Duodenal mucosa (tissue), 2 donors: ENCODE results near the gene C12orf57.

Source experiments
- H3K27ac ChIP-seq: one replicate; pipeline ENCODE4 v1.7.0; 2013; ENCODE audit warnings: low read depth, low read length
- H3K27me3 ChIP-seq, 2 donors: one replicate each; pipeline ENCODE4 v1.7.0; 2013; ENCODE audit warnings: low read length in 2 of 2, control low read depth in 1 of 2; ENCODE audit not compliant: insufficient read depth in 2 of 2, control insufficient read depth in 1 of 2
- H3K36me3 ChIP-seq, 2 donors: one replicate each; pipeline ENCODE4 v1.7.0; 2013; ENCODE audit warnings: low read length in 2 of 2, control low read depth in 1 of 2; ENCODE audit not compliant: insufficient read depth in 2 of 2, control insufficient read depth in 1 of 2
- H3K4me1 ChIP-seq, 2 donors: one replicate each; pipeline ENCODE4 v1.7.0; 2013; ENCODE audit warnings: low read length in 2 of 2, control low read depth in 1 of 2; ENCODE audit not compliant: insufficient read depth in 2 of 2, control insufficient read depth in 1 of 2
- H3K4me3 ChIP-seq, 2 donors: one replicate each; pipeline ENCODE4 v1.7.0; 2013; ENCODE audit warnings: low read length in 2 of 2, low read depth in 1 of 2
- H3K9ac ChIP-seq, 2 donors: one replicate each; pipeline ENCODE4 v1.7.0; 2013; ENCODE audit warnings: low read length in 2 of 2, low read depth in 1 of 2
- H3K9me3 ChIP-seq, 2 donors: one replicate each; pipeline ENCODE4 v1.7.0; 2013; ENCODE audit warnings: low read length in 2 of 2, control low read depth in 1 of 2; ENCODE audit not compliant: control insufficient read depth in 1 of 2

Gene C12orf57

DNA sequence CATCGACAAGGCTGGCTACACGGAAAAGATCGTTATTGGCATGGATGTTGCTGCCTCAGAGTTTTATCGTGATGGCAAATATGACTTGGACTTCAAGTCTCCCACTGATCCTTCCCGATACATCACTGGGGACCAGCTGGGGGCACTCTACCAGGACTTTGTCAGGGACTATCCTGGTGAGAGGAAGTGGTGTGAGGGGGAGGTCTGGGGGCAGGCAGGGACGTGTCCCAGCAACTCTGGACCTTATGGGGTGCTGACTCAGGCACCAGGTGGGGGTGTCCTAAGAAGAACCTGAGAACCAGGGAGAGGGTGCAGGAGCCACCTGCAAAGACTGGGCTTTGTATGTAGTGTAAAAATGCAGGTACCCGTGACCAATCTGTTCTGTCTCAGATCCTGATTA is 24.2 kb upstream of the C12orf57 start:
- H3K36me3 ChIP-seq, result peaks cover 0 to 5% of the 10 kb centered on the region in 2 donors
- no peak overlapping the region for H3K9ac ChIP-seq
- no peaks in the 10 kb centered on the region for H3K9me3 ChIP-seq
- H3K4me3 ChIP-seq, result no peak overlapping the region
- no peak overlapping the region for H3K27ac ChIP-seq
- no peaks in the 10 kb centered on the region for H3K27me3 ChIP-seq
- peaks cover 10 to 18% of the 10 kb centered on the region in 2 donors for H3K4me1 ChIP-seq

DNA sequence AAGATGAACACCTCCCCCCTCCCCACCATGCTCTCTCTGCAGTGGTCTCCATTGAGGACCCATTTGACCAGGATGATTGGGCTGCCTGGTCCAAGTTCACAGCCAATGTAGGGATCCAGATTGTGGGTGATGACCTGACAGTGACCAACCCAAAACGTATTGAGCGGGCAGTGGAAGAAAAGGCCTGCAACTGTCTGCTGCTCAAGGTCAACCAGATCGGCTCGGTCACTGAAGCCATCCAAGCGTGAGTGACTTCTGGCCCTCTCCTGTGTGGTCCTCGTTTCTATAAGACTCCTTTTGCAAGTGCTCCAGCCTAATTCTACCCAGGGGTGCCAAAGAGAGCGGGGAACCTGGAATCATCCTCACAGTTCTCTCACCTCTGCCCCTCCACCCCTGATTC is 22.3 kb upstream of the C12orf57 start:
- Histone ChIP-seq H3K4me3 (no peak overlapping the region), H3K27ac (no peak overlapping the region), H3K9me3 (no peaks in the 10 kb centered on the region), H3K9ac (no peak overlapping the region), H3K36me3 (peaks cover 0 to 5% of the 10 kb centered on the region in 2 donors), H3K4me1 (peaks cover 21 to 27% of the 10 kb centered on the region in 2 donors), H3K27me3 (no peaks in the 10 kb centered on the region)

DNA sequence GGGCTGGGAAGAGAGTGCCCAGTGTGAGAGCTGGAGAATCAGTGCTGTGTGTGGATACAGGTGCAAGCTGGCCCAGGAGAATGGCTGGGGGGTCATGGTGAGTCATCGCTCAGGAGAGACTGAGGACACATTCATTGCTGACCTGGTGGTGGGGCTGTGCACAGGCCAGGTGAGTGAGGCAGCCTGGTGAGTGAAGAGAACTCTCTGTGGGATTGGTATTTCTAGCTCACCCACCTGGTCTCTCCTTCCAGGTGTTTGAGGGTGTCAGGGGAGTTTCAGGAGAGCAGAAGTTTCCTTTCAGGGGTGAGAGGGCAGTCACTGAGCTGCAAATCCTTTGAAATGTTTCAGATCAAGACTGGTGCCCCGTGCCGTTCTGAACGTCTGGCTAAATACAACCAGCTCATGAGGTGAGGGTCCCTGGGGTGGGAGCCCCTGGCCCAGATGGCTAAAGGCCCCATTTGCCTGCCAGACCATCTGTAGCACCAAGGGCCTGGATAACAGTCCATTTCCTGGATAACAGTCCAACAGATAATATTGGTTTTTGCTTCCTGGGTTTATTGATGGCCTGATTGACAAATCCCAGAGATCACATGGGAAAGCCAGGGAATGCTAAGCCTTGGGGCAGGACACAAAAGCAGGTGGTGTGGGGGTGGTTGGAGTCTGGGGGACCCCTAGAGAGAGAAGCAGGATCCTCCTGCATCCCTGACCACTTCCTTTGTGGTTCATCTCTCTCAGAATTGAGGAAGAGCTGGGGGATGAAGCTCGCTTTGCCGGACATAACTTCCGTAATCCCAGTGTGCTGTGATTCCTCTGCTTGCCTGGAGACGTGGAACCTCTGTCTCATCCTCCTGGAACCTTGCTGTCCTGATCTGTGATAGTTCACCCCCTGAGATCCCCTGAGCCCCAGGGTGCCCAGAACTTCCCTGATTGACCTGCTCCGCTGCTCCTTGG is 21.6 kb upstream of the C12orf57 start:
- H3K9ac ChIP-seq, result no peak overlapping the region
- peaks cover 28 to 34% of the 10 kb centered on the region in 2 donors for H3K4me1 ChIP-seq
- no peak overlapping the region for H3K27ac ChIP-seq

DNA sequence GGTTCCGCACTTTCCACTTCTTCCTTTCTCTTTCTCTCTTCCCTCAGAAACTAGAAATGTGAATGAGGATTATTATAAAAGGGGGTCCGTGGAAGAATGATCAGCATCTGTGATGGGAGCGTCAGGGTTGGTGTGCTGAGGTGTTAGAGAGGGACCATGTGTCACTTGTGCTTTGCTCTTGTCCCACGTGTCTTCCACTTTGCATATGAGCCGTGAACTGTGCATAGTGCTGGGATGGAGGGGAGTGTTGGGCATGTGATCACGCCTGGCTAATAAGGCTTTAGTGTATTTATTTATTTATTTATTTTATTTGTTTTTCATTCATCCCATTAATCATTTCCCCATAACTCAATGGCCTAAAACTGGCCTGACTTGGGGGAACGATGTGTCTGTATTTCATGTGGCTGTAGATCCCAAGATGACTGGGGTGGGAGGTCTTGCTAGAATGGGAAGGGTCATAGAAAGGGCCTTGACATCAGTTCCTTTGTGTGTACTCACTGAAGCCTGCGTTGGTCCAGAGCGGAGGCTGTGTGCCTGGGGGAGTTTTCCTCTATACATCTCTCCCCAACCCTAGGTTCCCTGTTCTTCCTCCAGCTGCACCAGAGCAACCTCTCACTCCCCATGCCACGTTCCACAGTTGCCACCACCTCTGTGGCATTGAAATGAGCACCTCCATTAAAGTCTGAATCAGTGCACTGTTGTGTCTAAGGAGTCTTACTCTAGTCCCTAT is 20.7 kb upstream of the C12orf57 start:
- no peaks in the 10 kb centered on the region for H3K9me3 ChIP-seq
- H3K27ac ChIP-seq, result no peak overlapping the region
- peaks cover 0 to 5% of the 10 kb centered on the region in 2 donors for H3K36me3 ChIP-seq
- no peaks in the 10 kb centered on the region for H3K27me3 ChIP-seq
- no peak overlapping the region for H3K9ac ChIP-seq
- peaks cover 28 to 35% of the 10 kb centered on the region in 2 donors for H3K4me1 ChIP-seq
- peak overlapping the region in 1 of 2 donors; percentile 5 for H3K4me3 ChIP-seq

More for the DNA sequence above, 21.6 kb upstream of the C12orf57 start:
- Histone ChIP-seq H3K4me3 (peak overlapping the region in 1 of 2 donors; percentile 5), H3K27me3 (no peaks in the 10 kb centered on the region), H3K36me3 (peaks cover 0 to 5% of the 10 kb centered on the region in 2 donors), H3K9me3 (no peaks in the 10 kb centered on the region)

DNA sequence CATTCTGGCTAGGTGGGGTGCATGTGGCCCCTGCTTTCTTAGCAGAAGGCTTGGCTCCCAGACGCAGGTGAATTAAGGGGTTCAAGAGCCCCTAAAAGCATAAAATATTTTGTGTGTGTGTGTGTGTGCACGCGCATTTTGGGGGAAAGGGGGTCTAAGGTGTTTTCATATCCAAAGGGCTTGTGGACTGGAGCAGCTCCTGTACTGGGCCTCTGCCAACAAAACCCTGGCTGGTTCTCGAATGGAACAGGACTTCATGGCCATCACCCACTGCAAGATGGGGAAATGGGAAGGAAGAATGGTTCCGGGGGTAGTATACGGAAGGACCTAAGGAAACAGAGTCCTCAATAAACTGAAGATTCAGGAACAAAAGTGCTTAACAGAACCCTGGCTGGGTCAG is 20.0 kb upstream of the C12orf57 start:
- H3K9ac ChIP-seq, result peak overlapping the region in 1 of 2 donors; percentile 78
- peaks cover 30 to 37% of the 10 kb centered on the region in 2 donors for H3K4me1 ChIP-seq
- no peak overlapping the region for H3K27ac ChIP-seq
- H3K27me3 ChIP-seq, result no peaks in the 10 kb centered on the region
- no peaks in the 10 kb centered on the region for H3K9me3 ChIP-seq
- peaks cover 0 to 5% of the 10 kb centered on the region in 2 donors for H3K36me3 ChIP-seq
- no peak overlapping the region for H3K4me3 ChIP-seq

DNA sequence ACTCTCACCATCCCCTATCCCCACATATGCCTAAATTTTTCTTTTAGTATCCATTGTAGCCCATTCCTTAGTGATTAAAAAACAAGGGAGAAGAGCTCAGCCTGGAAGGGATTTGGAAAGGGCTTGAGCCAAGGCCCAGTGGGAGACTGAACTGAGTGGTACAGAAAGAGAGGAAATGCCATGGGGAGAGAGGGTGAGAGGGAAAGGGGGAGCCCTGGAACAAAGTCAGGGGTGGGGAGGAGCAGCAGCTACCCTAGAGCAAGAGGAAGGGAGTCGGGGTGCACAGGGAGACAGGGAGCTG is 18.6 kb upstream of the C12orf57 start:
- no peaks in the 10 kb centered on the region for H3K27me3 ChIP-seq
- peak overlapping the region; percentile 55 to 78 for H3K9ac ChIP-seq
- peak overlapping the region in 1 of 2 donors; percentile 46 for H3K4me3 ChIP-seq
- no peaks in the 10 kb centered on the region for H3K36me3 ChIP-seq
- H3K4me1 ChIP-seq, result peaks cover 43 to 51% of the 10 kb centered on the region in 2 donors
- peak overlapping the region; percentile 77 for H3K27ac ChIP-seq
- H3K9me3 ChIP-seq, result no peaks in the 10 kb centered on the region

DNA sequence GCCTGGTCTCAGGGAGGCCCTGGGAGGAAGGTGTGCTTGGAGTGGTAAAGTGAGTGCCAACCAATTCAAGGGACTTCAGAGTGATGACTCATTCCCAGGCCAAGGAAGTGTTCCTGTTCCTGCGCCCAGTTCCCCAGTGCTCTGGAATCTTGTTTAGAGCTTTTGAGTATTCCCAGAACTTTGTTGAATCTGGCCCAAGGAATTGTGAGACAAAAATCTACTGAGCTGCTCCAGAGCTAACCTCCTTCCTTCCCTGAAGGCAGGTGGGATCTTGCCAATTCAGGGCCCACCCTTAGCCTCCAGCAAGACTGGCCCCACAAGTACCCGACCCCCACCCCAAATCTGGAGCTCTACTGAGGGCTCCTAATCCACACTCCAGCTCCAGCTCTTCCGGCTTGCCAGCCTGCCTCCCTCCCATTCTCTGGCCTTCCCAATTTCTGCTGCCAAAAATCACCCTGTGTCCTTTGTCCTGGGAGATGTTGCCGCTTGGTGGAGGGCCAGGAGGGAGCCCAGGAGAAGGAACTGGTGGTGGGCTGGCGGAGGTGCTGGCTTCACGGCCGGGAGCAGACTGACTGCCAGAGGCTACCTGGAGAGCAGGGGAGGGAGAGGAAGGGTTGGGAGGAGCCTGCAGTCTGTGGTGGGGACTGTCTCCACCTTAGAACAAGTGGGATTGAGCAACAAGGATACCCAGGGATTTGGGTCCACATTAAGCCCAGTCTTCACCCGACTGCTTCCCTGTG is 18.1 kb upstream of the C12orf57 start:
- no peaks in the 10 kb centered on the region for H3K36me3 ChIP-seq
- H3K27me3 ChIP-seq, result no peaks in the 10 kb centered on the region
- peak overlapping the region; percentile 77 for H3K27ac ChIP-seq
- H3K9me3 ChIP-seq, result no peaks in the 10 kb centered on the region
- H3K9ac ChIP-seq, result peak overlapping the region; percentile 55 to 78
- H3K4me1 ChIP-seq, result peaks cover 45 to 53% of the 10 kb centered on the region in 2 donors
- H3K4me3 ChIP-seq, result peak overlapping the region; percentile 46 to 52

DNA sequence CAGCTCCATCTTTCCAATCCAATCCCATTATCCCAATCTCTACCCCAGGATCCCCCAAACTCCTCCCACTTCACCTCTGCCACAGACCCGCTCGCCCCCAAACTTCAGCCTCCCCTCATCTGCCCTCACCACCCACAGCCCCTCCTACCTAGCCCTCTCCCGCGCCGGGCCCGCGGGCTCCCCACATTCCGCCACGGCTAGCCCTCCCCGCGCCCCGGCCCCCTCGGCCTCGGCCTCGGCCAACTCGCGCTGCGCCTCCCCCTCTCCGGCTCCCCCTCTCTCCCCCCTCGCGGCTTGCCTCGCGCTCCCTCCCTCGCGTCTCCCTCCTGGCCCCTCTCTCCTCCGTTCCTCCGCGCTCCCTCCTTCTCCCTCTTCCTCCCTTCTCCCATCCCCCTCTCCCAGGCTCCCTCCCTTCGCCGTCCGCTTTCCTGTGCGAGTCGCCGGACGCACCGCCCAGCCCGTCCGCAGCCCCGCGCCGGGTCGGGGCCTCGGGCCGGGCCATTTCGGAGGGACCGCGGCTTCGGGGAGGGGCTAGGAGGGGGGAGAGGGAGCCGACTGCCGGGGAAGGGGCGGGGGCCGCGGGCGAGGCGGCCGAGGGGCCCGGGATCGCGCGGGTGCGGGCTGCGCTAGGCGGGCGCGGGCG is 16.3 kb upstream of the C12orf57 start, which contains the start of gene ATN1:
Gene ATN1, plus strand, starts transcription at position 581 of the 643 bp plus-strand sequence. CDS start 6,043 bp downstream, outside the sequence.
- Histone ChIP-seq H3K27ac (peak within 1 kb of the TSS; percentile 86), H3K36me3 (no peaks in the 10 kb centered on the region), H3K9me3 (no peaks in the 10 kb centered on the region), H3K4me3 (peak within 1 kb of the TSS; percentile 85 to 89), H3K27me3 (no peaks in the 10 kb centered on the region), H3K9ac (peak within 1 kb of the TSS; percentile 77 to 90), H3K4me1 (peaks cover 49 to 59% of the 10 kb centered on the region in 2 donors)

DNA sequence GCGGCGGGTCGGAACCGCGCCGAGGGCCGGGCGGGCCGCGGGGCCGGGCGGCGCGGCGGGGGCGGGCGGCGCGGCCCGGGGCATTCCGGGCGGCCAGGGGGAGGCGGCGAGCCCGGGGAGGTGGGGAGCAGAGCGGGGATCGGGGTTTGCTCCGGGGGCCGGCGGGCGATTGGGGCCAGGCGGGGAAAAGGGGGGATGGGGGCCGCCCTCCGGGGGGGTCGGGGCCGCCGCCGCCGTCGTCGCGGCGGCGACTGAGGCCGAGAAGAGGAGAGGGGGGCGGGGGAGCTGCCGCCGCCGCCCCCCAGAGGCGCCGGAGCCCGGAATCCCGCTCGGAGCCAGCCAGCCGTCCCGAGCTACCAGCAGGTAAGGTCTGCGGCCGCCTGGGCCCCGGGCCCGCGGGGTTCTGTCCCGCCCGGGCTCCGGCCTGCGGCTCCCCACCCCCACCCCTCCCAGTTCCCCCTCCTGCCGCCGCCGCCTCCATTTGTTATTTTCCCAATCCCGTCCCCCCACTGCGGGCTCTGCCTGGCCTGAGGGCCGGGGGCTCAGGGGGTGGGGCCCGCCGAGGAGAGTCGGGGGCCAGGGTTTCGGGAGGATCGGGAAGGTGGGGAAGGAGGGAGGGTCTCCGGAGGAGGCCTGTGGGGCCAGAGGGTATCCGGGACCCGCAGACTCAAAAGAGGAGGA is 15.7 kb upstream of the C12orf57 start:
- Histone ChIP-seq H3K9ac (peak overlapping the region; percentile 68 to 90), H3K9me3 (no peaks in the 10 kb centered on the region), H3K27ac (peak overlapping the region; percentile 79), H3K27me3 (no peaks in the 10 kb centered on the region), H3K36me3 (peaks cover 0 to 2% of the 10 kb centered on the region in 2 donors), H3K4me1 (peaks cover 49 to 59% of the 10 kb centered on the region in 2 donors), H3K4me3 (peak overlapping the region; percentile 85 to 89)
